BE2C (cell line): ENCODE data around the gene SIGLEC5.
A peak's percentile ranks its signal among the peaks of the same experiment; 100 is the strongest.

Experiments
- DNase-seq: peaks from one replicate; pipeline ENCODE4 v3.0.0-alpha.2; 2020
- H3K27me3 ChIP-seq: fragments of 250-450 bp; sonication (Bioruptor Pico); 2 replicates; pipeline ENCODE4 v1.5.1; 2020; ENCODE audit warnings: mild to moderate bottlenecking
- H3K36me3 ChIP-seq: fragments of 250-450 bp; sonication (Bioruptor Pico); 2 replicates; pipeline ENCODE4 v1.5.1; 2020; ENCODE audit warnings: mild to moderate bottlenecking
- H3K4me1 ChIP-seq: fragments of 250-450 bp; sonication (Bioruptor Pico); 2 replicates; pipeline ENCODE4 v1.5.1; 2020
- H3K4me3 ChIP-seq: 2 replicates; pipeline ENCODE4 v1.5.1; 2011; ENCODE audit warnings: low read depth, low read length
- H3K9me3 ChIP-seq: fragments of 250-450 bp; sonication (Bioruptor Pico); 2 replicates; pipeline ENCODE4 v1.5.1; 2020
- CTCF ChIP-seq: IDR thresholded peaks from 2 replicates; pipeline ENCODE4 v1.5.1; 2012; ENCODE audit warnings: mild to moderate bottlenecking, low read depth, low read length

Gene SIGLEC5

DNA sequence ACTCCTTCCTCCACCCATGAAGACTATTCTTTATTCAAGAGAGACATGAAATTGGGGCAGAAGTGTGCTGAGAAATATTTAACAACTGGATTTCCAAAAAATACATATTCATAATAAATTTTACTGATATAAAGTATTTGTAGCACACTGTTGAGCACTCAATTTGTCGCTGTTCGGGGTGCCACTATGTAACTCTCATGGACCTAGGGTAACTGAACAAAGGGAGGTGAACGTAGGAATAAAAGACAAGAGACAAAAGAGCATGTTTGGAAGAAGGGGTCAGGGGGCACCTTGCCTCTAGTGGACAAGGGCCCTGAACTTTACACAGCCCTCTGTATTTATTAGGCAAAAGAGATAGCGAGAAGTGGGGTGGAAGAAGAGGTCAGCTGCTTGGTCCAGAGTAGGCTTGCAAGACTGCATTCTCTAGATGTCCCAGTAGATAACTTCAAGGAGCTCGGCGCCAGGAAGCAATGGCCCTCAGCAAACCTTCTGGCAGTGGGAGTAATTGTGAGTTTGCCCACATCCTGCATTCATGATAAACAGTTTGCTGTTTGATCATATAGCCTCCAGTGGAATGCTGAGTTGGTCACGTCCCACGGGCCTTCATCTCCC lies 63.6 kb downstream of the SIGLEC5 start:
- no peak for TF ChIP-seq CTCF
- DNase-seq: no peak
- no peak overlapping the region for H3K4me3 ChIP-seq
- H3K27me3 ChIP-seq: peaks cover 38% of the 10 kb centered on the region
- no peaks in the 10 kb centered on the region; the same call in 1 of the 2 replicates for H3K4me1 ChIP-seq
- H3K9me3 ChIP-seq: no peaks in the 10 kb centered on the region
- H3K36me3 ChIP-seq: no peaks in the 10 kb centered on the region

DNA sequence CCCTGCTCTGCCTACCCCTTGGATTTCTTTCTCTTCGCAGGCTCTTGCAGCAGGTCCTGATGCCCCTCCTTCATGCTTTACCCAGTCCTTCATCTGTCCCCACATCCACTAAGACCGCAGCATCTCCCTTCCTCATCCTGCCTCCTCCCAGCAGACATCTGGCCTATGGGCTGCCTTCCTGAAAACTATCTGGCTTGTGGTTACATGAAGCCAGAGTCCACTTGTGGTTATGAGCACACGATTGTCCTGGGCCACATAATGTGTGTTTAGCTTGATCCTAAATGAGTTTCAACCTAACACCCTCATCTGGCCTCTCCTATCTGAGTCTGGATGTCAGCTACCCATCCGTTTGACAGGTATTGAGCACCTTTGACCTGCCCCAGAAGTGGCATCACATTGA lies 64.6 kb downstream of the SIGLEC5 start:
- Histone ChIP-seq H3K4me3 (no peak overlapping the region), H3K9me3 (no peaks in the 10 kb centered on the region), H3K36me3 (no peaks in the 10 kb centered on the region), H3K4me1 (no peaks in the 10 kb centered on the region; the same call in 1 of the 2 replicates), H3K27me3 (peaks cover 40% of the 10 kb centered on the region)
- DNase-seq: no peak
- no peak for TF ChIP-seq CTCF

DNA sequence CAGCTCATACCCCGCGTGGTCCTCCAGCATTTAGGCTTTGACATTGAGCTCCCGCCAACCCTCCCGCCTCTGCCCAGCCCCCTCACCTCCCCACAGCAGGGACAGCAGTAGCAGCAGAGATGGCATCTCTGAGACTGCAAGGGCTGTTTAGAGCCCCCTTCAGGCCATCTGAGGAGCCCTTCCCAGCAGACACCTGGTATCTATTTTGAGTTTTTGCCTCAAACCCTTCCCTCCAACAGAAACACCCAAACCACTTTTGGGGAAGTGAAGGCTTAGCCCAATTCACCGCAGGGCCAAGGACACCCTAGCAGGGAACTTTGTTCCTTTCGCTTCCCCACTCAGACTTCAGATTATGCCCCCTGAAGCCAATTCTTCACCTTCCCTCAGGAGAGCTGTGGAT lies 65.4 kb downstream of the SIGLEC5 start:
- no peaks in the 10 kb centered on the region for H3K36me3 ChIP-seq
- no peaks in the 10 kb centered on the region for H3K9me3 ChIP-seq
- TF ChIP-seq CTCF: peak; percentile 16; the same call in 1 of the 2 replicates
- DNase-seq: no peak
- no peaks in the 10 kb centered on the region for H3K4me1 ChIP-seq
- no peak overlapping the region for H3K4me3 ChIP-seq
- H3K27me3 ChIP-seq: peaks cover 40% of the 10 kb centered on the region
